Brain pericyte (primary cell): ENCODE data around the gene SCRG1.

Experiments
- DNase-seq: peaks from one replicate; pipeline ENCODE4 v3.0.0-alpha.2; 2012; ENCODE audit warnings: low read depth, low spot score

The SCRG1 gene

DNA sequence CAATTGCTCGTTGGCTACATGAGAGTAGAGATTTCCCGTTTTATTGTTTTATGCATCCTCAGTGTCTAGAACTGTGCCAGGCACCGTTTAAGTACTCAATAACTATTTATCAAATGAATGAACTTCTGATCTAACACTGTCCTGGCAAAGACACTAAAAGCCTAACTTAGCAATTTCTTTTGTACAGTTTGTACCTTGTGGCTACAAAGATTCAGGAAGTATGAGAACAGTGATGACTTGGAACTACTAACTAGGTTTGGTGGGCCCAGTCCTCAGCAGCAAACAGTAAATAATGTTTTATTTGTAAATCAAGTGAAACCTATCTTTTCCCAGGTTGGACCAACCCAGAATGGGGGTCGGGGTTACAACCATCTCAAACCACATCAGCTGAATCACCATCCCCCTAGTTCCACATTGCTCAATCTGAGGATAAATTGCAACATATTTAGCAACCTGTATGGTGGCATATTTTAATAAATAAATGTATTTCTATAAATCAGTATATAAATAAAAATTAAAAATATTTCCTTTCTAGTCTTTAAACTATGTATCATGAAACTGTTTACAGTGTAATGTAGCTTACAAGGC, 12.3 kb upstream of the SCRG1 start:
- no peak for DNase-seq

DNA sequence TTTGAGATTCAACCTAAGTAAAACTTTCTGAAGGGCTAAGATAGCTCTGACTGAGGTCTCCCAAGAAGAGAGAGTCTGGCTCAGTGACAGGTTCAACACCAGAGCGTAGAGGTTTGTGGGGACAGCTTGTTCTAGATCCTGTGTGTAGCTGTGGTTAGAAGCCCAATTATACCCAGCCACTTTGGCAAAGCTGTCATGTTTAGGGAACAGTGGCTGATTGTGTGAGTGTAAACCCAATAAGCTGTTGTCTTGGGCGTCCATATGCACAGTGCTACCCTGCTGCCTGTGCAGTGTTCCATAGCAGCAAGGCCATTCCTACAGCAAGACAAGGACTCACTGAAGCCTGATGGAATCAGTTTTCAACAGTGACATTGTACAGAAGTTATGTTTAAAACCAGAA, 11.2 kb upstream of the SCRG1 start:
- DNase-seq: no peak

DNA sequence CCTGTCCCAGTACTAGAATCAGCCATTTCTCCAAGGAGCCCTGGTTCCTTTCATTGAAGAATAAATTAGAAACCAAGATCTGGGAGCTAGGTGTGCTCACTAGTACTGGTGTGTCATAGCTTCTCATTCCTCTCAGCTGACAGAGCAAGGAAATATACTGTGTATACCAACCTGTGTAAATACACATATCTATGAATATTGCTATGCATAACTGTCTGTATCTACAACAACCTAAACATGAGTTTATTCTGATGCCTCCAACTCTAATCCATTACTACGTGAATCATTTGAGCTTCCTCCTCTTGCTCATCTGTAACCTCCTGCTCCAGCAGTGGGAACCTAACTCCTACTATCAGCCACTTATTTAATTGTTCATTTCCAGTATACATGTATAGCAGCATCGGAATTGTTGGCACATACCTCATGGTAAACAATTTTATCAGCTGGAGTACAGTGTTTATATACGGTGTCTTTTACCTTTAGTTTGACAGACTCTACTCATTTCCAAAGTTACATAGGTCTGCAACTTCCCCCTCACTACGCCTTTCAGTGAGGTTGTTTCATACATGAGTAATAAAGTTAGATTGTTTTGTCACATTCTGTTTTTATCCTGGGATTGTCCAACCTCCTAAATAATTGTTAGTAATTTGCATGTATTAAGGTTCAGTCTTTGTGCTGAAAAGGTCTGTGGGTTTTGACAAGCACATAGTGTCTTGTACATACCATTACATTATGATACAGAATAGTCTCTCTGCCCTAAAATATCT, 7.1 kb upstream of the SCRG1 start:
- DNase-seq: no peak

DNA sequence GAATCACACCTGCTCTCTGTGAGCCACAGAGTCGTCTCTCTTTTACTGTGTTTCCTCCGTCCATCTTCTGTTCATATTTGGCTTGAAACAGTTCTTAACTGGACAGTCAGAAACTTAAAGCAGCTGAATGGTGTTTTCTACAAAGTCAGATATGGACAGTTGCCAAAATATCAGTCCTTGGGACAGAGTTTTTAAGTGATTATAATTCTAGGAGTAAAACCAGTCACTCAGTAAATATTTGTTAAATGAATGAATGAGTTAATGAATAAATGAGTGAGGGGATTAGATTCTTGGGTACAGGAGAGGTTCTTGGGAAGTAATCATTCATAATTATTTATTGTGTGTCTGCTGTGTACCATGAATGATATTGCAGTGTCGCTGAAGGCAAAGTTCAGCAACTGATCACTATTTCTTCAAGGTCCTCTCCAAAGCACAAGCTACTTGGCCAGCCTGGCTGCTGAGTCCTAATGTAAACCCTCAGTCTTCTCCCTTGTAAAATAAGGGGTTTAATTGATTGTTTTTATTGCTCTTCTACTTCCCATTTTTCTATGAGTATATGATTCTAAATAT, 5.5 kb upstream of the SCRG1 start:
- no peak for DNase-seq

DNA sequence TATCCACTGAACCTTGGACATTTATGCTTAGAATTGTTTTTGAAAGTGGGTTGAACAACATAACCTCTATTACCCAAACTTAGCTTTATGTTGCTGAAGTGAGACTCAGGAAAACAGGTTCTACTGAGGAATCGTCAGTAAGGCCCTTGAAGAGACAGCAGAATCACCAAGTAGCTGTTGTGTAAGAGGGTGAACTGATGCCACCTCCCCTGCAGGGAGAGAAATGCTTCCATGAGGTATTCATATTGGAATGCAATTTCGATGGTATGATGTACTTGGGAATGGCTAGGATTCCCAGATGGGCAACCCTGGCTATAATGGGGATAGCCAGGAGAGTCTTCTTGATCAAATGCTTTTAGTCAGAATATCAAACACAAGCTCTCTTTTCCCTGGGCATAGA, 4.1 kb upstream of the SCRG1 start:
- DNase-seq: no peak

DNA sequence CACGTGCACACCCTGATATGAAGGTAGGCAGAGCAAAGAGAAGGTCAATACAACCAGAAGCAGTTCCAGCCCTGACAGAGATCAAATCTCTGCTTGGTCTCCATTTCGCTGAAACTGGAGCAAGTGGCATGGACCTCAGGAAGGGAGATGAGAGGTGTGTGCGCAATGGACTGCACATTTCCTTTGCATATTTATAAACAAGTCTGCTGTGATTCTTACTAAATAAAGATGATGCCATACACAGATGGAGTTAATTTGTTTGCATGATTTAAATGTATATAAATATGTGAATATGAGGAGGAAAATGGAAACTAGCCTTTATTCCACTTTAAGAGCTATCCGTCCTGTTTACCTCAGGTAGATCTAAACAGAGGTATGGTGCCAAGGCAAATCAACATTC, 2.1 kb upstream of the SCRG1 start:
- no peak for DNase-seq

DNA sequence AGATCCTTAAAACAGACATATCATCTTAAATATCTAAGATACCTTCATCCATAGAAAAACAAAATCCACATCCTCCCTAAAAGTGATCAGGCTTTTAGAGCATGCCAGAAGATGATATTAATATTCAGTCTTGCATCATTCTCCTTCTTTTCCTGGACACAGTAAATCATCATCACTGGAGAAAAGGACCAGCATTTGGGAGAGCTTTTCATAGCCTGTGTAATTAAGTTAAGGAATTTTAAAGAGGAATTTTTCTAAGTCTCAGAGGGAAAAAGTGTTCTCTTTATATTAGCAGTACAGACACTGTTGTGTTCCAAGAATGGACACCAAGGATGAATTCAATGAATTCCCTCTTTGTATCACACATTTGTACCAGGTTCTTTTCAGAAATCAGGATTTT, 696 bp downstream of the SCRG1 start:
- no peak for DNase-seq

DNA sequence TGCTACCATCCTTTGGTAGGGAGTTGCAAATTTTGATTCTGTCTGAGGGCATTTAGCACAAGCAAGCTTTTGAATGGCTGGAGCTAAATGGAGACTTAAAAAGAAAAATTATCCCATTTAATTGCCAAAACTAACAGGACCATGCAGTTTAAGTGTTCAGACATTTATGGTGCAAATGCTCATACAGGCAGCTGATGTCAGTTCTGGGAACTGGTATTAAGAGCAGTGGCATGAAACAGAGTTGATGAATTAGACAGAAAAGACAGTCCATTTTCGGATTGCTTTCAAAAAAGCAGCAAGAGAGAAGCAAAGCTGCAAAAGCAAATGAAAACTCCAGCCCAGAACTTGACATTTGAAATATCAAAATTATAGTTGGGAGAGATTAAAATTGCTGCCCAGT, 1.3 kb downstream of the SCRG1 start:
- DNase-seq: no peak

DNA sequence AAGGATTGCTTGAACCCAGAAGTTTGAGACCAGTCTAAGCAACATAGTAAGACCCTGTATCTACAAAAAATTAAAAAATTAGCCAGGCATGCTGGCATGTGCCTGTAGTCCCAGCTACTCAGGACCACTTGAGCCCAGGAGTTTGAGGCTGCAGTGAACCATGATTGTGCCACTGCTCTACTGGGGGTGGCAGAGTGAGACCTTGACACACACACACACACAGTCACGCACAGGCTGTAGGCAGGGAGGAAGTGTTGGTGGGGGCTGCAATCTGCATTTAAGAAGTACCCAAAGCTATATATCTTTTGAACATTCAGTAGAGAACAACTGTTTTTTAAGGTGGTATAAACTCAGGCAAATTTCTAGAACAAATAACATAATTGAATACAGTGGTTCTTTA, 7.2 kb downstream of the SCRG1 start:
- DNase-seq: no peak

DNA sequence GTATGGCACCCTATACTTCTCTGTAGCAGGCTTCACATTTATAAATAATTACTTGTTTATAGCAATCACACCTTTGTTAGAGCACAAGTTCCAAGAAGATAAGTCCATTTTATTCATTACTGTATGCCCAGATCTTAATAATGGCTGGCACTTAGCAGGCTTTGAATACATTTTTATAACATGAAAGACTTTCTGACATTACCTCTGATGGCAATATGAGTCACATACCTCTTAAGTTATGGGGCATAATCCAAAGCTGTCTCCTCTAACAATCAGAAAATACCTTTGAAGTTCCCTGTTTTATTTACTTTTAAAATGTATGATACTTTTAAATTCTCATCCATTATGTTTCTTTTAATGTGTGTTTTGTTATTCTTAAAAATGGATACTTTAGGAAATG, 12.2 kb downstream of the SCRG1 start:
- no peak for DNase-seq

DNA sequence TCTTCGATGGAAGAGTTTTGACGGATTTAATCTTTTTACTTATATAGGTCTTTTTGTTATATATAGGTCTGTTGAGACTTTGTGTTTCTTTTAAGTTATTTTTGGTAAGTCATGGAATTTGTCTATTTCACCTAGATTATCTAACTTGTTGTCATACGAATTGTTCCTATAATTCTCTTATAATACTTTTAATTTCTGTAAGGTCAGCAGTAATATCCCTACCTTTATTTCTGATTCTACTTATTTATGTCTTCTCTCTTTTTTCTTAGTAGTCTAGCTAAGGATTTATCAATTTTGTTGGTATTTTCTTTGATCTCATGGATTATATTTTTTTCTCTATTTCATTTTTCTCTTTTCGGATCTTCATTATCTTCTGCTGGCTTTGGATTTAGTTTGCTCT, 16.6 kb downstream of the SCRG1 start:
- no peak for DNase-seq

DNA sequence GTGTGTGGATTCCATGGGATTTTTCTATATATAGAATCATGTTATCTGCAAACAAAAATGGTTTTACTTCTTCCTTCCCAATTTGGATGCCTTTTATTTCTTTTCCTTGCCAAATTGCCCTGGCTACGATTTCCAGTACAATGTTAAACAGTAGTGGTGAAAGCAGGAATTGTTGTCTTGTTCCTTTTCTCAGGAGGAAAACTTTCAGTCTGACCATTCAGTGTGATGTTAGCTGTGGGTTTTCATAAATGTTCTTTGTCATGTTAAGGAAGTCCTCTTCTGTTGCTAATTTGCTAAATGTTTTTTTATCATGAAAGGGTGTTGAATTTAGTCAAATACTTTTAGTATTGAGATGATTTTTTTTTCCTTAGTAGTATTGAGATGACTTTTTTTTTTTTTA, 17.3 kb downstream of the SCRG1 start:
- no peak for DNase-seq

DNA sequence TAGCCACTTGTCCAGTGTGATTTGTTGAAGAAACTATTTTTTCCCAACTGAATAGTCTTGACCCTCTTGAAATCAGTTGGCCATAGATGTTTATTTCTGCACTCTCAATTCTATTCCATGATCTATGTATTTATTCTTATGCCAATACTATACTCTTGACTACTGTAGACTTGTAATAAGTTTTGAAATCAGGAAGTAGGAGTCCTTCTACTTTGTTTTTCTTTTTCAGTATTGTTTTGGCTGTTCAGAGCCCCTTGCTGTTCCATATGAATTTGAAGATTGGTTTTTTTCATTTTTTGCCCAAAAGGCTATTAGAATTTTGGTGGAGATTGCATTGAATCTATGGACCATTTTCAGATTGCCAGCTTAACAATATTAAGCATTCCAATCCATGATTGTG, 17.9 kb downstream of the SCRG1 start:
- DNase-seq: no peak

DNA sequence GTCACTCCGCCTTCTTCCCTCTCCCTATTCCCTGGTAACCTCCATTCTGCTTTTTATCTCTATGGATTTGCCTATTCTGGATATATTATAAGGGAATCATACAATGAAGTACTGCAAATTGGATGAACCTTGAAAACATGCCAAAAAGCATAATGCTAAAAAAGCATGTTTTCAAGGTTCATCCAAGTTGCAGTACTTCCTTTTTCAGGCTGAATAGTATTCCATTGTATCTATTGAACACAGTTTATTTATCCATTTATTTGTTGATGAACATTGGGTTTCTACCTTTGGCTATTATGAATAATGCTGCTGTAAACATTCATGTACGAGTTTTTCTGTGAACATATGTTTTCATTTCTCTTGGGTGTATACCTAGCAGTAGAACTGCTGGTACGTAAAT, 19.0 kb downstream of the SCRG1 start:
- DNase-seq: no peak

DNA sequence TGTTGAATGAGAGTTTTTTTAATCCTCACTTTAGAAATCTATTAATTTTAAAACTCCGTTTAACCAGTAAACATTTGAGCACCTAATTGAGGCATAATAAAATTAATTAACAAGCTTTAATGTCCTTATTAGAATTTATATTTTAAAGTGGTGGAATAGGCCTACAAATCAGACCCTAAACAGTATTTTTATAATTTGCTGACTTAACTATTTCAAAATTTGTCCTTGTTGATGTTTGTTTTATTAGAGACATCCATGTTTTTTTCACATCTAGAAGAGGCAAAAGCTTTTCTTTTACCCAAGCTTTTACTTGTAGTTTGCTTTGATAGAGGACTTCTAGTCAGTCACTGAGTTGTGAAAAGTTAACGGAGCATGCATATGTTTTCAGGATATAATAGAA, 24.3 kb downstream of the SCRG1 start:
- DNase-seq: no peak

DNA sequence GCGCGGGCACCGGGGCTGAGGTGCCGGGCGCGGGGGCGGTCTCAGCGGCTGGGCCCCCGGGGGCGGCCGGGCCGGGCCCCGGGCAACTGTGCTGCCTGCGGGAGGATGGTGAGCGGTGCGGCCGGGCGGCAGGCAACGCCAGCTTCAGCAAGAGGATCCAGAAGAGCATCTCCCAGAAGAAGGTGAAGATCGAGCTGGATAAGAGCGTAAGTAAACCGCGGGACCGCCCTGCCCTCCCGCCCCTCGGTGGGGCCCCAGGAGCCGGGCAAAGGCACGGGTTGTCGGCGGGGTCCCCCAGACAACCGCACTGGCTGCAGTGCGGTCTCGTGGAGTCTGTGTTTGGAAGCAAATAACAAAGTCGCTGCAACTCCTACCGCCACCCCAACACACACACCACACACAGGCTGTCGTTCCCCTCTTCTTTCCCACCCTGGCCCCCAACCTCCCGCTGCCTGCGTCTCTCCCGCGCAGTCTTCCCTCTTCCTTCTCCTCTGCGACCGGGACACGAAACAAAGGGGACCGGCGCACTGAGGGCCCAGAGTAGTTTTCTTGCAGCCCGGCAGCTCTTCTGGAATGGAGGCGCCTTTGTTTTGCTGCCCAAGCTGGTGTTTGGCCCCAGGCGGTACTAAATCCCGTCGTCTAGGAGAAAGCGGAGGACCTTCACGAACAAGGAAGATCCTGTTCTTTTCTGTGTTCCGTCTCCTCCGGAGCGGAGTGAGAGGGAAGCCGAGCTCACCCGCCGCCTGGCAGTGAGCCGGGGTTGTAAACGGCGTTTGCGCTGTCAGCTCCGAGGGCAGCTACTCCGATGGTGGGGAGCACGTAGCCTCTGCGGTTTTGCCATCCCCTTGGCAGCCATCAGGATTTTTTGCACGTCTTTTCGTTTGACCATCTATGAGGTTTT, 27.4 kb downstream of the SCRG1 start:
- DNase-seq: peak; percentile 33

DNA sequence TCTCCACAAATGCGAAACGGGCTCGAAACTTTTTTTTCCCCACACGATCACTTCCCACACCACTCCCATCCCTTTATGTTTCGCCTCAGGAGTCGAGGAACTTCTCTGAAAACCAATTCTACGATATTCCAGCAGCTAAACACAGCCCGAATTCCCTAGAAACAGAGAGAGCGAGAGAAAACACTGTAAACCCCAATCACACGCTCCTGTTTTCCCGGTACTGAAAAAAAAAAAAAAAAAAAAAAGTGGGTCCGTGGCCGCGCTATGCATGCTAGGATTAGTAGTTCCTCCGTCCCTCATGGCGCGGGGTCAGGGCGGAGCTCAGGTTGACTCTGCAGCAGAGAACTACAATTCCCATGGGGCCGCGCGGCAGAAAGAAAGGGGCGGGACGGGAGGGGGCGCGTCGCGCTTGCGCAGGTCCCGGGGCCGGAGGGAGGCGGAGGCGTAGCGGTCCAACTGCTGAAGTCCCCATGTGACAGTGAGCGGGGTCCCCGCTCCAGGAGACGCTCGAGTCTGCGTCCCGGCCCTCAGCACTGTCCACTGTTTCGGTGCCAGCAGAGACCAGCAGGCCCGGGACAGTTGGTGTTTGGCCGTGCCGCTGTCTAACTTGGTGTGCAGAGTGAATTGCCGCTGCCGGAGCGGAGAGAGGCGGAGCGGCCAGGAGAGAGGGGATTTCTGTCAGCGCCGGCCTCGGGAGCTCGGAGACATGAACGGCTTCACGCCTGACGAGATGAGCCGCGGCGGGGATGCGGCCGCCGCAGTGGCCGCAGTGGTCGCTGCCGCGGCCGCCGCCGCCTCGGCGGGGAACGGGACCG, 28.2 kb downstream of the SCRG1 start, which contains the start of gene SAP30:
Gene SAP30 (plus strand): TSS at position 478 of the 815 bp plus-strand sequence. CDS start 229 bp downstream, at position 707.
- peak; percentile 93 for DNase-seq

DNA sequence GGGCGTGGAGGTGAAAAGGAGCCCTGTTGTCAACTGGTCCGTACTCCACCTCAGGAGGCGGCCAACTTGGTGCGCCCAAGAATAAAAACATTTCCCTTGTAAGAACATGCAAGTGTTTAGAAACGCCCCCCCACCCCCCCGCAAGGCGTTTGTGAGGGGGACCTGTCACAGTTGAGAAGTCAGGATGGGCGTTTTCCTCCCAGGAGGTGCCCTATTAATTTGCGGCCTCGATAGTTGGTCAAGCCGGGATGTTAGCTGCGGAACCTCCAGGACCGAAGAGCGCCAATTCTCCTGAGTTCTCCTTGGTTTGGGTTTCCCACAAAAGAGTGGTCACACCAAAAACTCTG, 28.8 kb downstream of the SCRG1 start:
- DNase-seq: no peak

DNA sequence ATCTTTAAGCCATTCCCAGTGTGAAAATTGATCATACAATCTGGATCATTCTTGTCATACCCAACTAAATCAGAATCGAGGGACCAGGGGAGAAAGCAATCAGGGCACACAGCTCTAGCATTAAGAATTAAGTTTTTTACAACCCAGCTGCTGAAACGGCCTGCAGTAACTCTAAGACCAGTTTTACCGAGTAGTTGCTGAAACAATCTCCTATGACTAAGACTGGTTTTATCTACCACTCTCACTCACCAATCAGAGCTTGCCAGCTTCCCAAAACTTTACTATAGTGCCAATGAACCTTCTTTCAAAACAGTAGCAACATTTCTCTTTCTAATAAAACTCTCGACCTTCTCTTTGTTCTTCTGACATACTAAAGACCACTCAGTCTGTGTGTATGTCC, 31.0 kb downstream of the SCRG1 start:
- DNase-seq: no peak

DNA sequence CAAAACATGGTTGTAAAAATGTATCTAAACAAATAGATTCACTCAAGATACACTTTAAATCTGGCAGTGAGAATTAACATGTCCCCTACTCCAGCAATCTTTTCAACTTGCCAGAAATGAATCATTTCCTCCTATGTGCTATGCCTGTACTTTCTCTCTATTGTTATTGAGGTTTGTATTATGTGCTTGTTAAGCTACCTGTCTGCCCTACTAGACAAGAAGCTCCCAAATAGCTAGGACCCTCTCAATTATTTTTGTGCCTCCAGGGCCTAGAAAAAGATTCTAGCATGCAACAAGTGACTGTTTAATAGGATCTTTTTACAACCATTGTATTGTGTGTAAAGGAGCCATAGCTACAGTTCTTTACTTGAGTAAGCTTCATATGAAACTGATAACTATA, 31.6 kb downstream of the SCRG1 start:
- DNase-seq: no peak

DNA sequence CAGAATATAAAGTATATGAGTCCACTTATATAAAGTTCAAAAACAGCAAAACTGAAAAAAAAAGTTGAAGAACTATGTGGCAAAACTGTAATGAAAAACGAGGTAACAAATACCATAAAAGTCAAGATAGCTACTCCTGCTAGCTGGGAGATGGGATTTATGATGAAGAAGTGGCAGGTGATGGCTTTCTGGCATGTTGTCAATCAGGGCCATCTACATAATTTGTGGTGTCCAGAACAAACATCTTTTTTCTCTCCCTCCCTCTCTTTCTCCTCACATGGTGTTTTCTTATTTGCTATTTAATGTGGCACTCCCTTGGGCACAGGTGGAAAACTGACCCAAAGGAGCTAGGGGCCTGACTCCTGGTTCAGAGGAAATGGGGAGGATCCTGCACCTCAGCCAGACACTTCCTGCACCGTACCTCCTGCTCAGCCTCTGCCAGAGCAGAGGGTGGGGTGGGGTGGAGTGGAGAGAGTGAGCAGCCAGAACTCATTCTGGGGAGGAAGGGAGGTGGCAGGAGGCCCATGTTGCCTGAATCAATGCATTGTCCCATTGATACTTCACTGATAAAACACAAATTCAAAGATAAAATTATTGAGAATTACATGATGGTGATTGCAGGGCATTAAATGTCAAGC, 33.4 kb downstream of the SCRG1 start:
- DNase-seq: no peak
